HG02870 (cell line): ENCODE data around the gene FER.
"Not testable (repeated sequence)": the region's sequence is repeated elsewhere in the genome, so short reads cannot be mapped to it uniquely, and the experiment has no call there.

Source experiments
- ATAC-seq: cut with Tn5 transposase; IDR thresholded peaks from one replicate; pipeline ENCODE4 v1.9.1; 2021; ENCODE audit warnings: mild to moderate bottlenecking, moderate library complexity; ENCODE audit not compliant: unreplicated experiment

The FER gene

GRCh38 chr5:108946008-108946407 is 198.3 kb downstream of the FER start:
- ATAC-seq = no peak

DNA sequence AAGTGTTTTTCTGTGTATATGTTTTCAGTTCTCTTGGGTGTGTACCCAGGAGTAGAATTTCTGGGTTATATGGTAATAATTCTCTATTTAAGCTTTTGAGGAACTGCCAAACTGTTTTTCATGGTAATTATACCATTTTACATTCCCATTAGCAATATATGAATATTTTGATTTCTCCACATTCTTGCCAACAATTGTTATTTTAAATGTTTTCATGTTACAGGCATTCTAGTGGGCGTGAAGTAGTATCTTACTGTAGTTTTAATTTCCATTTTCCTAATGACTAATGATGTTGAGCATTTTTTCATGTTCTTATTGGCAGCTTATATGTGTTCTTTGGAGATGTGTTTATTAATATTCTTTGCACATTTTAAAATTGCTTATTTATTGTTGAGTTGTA is 199.5 kb downstream of the FER start:
- ATAC-seq = no peak

GRCh38 chr5:108950276-108950675 is 202.6 kb downstream of the FER start:
- no peak for ATAC-seq

DNA sequence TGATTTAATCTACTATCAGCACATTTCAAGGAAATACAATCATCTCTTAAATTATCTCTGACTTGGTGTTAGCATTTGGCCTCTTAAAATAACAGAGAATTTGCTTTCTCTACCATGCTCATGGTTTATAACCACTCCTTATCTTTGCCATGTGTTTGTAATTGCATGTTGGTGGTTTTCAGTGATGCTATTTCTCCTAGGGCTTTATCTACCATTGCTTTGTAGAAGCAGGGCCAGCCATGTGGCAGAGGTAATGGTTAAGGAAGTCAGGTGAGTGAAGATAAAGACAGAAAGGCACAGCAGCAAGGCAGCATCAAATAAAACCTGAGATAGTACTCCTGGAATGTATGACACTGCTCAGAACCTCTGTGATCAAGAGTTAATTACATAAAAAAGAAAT is 206.2 kb downstream of the FER start:
- no peak for ATAC-seq

GRCh38 chr5:108957333-108957732 is 209.6 kb downstream of the FER start:
- ATAC-seq = no peak

- ATAC-seq = no peak
Measured at GRCh38 chr5:108966910-108967309, 219.2 kb downstream of the FER start.

- ATAC-seq = no peak
Measured at GRCh38 chr5:108974594-108974993, 226.9 kb downstream of the FER start.

- no peak for ATAC-seq
Measured at GRCh38 chr5:108975697-108976096, 228.0 kb downstream of the FER start.

GRCh38 chr5:108983461-108984092 is 235.9 kb downstream of the FER start:
- no peak for ATAC-seq

- ATAC-seq = no peak
Measured at GRCh38 chr5:108989761-108990392, 242.2 kb downstream of the FER start.

DNA sequence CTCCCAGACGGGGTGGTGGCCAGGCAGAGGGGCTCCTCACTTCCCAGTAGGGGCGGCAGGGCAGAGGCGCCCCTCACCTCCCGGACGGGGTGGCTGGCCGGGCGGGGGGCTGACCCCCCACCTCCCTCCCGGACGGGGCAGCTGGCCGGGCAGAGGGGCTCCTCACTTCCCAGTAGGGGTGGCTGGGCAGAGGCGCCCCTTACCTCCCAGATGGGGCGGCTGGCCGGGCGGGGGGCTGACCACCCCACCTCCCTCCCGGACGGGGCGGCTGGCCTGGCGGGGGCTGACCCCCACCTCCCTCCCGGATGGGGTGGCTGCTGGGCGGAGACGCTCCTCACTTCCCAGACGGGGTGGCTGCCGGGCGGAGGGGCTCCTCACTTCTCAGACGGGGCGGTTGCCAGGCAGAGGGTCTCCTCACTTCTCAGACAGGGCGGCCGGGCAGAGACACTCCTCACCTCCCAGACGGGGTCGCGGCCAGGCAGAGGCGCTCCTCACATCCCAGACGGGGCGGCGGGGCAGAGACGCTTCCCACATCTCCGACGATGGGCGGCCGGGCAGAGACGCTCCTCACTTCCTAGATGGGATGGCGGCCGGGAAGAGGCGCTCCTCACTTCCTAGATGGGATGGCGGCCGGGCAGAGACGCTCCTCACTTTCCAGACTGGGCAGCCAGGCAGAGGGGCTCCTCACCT is 244.8 kb downstream of the FER start:
- not testable (repeated sequence) for ATAC-seq

DNA sequence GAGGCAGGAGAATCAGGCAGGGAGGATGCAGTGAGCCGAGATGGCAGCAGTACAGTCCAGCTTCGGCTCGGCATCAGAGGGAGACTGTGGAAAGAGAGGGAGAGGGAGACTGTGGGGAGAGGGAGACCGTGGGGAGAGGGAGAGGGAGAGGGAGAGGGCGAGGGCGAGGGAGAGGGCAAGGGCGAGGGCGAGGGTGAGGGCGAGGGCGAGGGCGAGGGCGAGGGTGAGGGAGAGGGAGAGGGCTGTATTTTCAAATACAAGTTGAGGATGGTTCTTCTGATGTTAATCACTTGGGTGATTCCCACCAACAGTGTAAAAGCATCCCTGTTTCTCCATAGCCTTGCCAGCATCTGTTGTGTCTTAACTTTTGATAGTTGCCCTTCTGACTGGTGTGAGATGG is 245.7 kb downstream of the FER start:
- ATAC-seq = not testable (repeated sequence)

DNA sequence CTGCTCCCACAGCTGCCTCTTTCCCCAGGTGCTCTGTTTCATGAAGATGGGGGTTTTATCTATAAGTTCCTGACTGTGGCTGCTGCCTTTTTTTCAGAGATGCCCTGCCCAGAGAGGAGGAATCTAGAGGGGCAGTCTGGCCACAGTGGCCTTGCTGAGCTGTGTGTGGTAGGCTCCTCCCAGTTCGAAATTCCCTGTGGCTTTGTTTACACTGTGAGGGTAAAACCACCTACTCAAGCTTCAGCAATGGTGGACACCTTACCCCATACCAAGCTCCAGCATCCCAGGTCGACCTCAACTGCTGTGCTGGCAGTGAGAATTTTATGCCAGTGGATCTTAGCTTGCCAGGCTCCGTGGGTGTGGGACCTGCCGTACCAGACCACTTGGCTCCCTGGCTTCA is 250.0 kb downstream of the FER start:
- ATAC-seq = no peak

DNA sequence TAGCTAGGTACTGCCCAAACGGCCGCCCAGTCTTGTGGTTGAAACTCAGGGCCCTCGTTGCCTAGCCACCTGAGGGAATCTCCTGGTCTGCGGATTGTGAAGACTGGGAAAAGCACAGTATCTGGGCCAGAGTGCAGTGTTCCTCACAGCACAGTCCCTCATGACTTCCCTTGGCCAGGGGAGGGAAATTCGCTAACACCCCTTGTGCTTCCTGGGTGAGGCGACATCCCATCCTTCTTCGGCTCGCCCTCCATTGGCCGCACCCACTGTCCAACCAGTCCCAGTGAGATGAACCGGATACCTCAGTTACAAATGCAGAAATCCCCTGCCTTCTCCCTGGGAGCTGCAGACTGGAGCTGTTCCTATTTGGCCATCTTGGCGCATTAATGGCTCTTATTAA is 250.5 kb downstream of the FER start:
- ATAC-seq = no peak

- peak; percentile 58 for ATAC-seq
Measured at GRCh38 chr5:109003928-109004327, 256.2 kb downstream of the FER start.

GRCh38 chr5:109005297-109006009 is 257.8 kb downstream of the FER start:
- ATAC-seq = no peak

DNA sequence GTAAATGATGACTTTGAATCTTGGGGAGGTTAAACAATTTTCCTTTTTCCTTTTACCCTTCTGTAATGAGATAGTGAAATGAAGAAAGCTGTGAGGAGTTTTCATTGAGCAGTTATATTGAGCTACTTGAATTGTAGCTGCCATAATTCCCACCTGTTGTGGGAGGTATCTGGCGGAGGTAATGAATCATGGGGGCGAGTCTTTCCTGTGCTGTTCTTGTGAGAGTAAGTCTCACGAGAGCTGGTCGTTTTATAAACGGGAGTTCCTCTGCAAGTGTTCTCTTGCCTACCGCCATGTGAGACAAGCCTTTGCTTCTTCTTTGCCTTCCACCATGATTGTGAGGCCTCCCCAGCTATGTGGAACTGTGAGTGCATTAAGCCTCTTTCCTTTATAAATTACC is 258.4 kb downstream of the FER start:
- ATAC-seq = no peak

GRCh38 chr5:109016300-109016699 is 268.6 kb downstream of the FER start:
- ATAC-seq = peak; percentile 58

GRCh38 chr5:109022056-109022455 is 274.4 kb downstream of the FER start:
- no peak for ATAC-seq

- not testable (repeated sequence) for ATAC-seq
Measured at GRCh38 chr5:109025729-109026128, 278.0 kb downstream of the FER start.

DNA sequence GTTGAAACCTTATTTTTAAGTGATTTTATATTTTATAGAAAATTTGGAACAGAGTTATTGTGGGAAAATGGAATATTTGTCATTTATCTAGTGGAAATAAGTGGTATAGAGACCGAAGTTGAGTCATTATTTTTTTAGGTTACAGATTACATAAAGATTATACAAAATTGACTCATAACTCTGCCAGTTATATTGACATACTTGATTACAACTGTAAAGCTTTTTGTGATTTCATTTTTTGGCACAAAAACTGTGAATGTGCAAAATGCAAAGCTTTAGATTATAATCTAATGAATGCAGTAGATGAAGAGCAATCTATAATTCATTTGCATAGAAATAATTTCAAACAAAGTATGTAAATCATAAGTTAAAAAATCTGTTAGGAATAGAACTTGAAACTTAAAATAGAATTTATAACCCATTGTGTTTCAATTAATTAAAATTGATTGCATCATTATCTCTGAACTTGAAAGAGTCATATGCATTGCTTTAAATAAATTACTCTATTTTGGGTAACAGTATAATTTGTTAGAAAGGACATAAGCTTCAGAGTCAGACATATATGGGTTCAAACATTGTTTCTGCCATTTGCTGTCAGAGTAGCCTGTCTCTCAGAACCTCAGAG is 280.4 kb downstream of the FER start:
- ATAC-seq = no peak
